ENCODE data around the gene PRDM16.
"Not testable (repeated sequence)": the region's sequence is repeated elsewhere in the genome, so short reads cannot be mapped to it uniquely, and the experiment has no call there.

The PRDM16 gene

DNA sequence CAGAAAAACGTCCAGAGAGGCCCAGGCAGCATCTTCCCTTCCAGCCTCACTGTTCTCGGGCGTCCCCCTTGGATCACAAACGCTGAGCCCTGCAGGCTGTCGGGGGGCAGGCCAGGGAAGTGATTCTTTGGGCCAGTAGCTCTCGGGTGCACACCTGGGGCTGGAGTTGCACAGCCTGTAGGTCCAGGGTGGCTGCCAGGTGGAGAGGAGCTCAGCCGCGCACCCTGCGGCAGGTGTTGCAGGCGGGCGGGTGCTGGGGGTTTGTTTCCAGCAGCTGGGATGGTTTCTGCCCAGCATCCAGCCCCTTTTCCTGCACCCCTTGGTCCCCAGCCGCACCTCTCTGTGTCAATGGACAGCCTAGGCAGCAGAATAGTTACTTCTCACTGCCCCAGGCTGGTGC is 15.7 kb downstream of the PRDM16 start:
- DNase-seq, result no peak

DNA sequence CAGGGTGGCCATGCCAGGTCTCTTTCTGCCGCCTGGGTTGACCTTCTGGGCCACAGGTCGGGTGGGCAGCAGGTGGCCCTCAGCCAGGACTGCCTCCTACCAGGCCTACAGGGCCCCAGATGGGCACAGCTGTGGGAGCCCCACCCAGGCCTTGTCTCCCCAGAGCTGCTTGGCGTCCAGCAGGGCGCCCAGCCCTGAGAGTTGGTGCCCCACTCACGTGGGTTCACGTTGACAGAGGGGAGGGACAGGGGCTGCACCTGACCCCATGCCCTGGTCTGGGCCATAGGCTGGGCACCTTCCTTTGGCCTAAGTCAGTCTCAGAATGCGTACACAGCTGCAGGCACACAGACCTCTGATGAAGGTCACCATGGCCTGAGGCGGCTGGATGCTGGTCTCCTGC is 16.7 kb downstream of the PRDM16 start:
- no peak for DNase-seq

- no peak for DNase-seq
These were observed 17.4 kb downstream of the PRDM16 start for GRCh38 chr1:3086272-3086974.

GRCh38 chr1:3087049-3087448 is 18.0 kb downstream of the PRDM16 start:
- DNase-seq, result no peak

DNA sequence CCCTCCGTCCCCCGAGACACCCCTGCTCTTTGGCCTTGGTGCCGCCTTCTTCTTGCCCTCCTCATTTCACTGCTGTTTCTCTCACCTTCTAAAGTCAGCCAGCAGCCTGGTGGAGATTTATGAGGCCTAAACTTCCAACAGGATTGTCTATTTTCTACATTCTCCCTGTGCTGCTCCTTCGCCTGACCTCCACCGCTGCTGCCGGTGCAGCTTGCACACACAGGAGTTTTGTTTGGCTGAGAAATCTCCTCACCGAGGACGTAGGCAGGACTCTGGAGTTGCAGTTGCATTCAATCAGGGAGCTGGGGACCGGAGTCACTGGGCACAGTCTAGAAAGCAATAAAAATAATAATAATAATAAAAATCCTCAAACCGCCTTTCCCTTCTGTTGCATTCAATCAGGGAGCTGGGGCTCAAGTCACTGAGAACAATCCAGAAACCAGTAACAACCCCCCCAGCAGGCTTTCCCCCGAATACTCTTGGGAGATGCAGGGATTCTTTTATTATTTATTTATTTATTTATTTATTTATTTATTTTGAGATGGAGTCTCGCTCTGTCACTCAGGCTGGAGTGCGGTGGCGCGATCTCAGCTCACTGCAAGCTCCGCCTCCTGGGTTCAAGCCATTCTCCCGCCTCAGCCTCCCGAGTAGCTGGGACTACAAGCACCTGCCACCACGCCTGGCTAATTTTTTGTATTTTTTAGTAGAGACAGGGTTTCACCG is 19.1 kb downstream of the PRDM16 start:
- DNase-seq, result not testable (repeated sequence)

DNA sequence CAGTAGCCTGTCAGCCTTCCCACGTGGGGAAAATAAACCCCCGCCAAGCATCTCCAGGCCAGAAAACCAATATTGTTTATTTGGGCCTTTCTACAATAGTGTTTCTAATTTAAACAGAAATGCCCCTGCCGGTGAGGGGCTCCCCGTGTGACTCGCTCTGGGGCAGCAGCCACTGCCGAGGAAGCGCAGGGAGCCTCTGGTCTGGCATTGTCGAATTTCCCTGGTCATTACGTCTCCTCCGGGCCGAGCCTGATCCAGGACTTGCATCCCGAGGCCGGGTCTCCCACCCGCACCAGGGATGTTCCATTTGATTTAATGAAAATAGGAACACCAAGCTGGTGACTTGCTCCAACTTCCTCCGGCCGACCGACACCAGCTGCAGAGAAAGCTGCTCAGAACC is 20.5 kb downstream of the PRDM16 start:
- DNase-seq, result no peak

- DNase-seq, result no peak
These were observed 22.3 kb downstream of the PRDM16 start for GRCh38 chr1:3091334-3091733.

GRCh38 chr1:3092530-3092929 is 23.5 kb downstream of the PRDM16 start:
- no peak for DNase-seq

- DNase-seq, result no peak
These were observed 25.1 kb downstream of the PRDM16 start for GRCh38 chr1:3093898-3094626.

DNA sequence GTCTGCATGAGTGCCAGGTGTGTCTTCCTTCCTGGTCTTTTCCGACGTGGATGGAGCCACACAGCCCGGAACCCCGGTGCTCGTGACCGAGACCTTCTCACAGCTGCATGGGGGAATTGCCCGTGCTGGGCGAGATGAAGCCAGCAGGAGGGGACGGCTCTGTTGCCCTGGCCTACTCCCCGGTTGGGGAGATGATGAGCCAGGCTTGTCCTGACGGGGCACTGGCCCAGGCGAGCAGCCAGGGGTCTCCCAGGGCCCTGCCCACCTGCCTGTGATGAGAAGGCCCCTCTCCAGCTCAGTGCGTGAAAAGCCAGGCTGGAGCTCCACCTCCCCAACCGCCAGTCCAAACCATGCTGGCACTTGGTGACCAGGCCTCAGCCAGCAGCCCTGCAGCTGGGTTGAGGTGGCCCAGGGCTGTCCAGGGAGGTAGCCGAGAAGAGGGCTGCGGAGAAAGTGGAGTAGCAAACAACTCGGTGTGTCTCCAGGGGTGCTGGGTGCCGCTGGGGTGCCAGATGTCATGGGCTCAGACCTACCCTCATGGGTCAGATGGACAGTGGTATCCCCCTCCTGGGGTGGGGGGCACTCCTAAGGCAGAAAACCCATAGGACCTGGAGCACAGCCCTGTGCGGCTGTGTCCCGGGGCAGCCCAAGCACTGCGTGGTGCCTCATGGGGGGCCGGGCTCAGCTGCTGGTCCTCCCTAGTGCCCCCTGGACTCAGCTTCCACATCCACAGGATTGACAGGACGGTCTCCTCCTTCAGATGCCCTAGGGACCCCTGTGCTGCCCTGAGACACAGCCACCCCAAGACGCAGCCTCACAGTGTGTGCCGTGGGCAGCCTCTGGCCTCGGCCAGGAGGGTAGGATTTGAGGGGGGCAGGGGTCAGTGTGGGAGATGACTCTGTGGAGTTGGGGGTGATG is 26.1 kb downstream of the PRDM16 start:
- no peak for DNase-seq

DNA sequence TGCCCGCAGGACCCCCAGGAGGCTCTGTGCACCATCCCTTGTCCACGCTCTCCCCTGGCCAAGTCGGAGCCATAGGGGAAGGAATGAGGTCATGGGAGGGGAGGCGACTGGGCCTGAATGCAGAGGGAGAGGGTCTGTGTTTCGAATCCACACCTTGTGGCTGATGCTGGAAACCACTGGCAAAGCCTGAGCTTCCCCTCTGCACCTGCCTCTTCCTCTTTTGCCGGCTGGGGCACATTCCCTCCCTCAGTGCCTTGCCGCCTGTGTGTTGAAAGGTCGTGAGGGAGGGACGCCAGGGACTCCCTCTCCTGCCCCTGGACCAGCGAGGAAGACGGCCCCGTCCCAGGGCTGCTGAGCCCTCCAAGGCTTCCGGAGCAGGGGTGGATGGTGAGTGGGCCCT is 27.3 kb downstream of the PRDM16 start:
- no peak for DNase-seq

DNA sequence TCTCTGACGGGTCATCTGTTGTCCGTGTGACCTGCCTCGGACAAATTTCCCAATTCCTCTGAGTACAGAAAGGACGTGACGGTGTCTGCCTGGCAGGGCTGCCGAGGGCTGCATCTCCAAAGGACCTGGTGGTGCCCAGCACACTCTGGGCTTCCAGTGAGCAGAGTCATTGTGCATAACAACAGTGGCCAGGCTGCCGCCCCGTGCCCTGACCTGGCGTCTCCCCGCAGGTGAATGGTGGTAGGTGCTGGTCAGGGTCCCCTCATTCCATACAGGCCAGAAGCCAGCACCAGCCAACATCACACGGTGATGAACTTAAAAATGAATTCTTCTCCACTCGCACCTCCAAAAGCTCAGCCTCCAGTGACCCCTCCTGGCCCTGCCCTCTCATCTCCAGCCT is 28.2 kb downstream of the PRDM16 start:
- DNase-seq, result no peak

GRCh38 chr1:3097861-3098260 is 28.9 kb downstream of the PRDM16 start:
- no peak for DNase-seq

- no peak for DNase-seq
These were observed 30.9 kb downstream of the PRDM16 start for GRCh38 chr1:3099861-3100260.

DNA sequence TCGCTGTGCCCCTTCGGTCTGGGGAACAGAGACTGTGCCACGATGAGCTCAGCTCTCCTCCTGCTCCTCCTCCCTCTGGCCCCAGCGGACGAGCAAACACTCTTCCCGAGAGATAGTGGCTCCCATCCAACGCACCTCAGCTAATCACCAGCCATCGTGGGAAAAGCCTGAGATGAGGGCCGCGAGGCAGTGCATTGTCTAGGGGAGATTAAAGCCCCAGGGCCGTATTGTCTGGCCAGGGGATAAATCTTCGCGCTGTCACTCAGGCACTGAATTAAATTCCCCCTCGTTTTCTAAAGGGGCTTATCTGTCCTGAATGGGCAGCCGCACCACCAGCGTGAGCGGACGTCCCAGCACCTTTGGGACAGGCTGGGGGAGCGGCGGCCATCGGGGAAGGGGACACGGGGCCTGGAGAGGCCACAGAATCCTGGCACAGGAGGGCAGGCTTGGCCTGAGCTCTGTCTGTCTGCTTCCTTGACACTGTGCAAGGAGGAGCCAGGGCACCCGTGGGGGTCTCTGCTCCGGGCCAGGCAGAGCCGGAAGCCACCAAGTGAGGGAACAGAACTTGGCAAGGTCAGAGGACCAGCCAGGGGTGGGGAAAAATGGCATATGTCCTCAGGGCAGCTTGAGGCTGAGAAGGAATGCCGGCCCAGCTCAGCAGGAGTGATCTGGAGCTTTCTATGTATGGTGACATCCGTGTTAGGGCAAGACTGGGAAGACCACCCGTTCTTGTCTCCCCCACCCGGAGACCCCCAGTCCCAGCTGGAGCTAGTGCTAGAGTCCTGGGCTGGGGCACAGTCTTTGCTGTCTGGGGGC is 32.3 kb downstream of the PRDM16 start:
- DNase-seq, result no peak

DNA sequence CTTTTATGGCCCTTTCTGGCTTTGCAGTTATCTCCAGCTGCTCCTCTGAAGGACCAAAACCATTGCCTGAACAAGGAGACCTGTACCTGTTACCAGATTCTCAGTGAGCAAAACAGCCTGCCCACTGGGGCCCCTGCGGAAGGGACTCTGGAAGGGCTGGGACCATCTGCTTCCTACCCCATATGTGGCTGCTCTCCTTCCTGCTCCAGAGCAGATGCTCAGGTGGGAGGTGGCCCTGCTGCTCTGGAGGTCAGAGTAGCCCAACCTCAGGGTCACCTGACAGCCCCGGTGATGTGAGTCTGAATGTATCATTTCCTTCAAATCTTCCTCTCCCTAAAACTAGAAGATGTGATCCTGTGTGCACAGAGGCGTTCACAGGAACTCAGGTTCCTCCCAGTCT is 33.6 kb downstream of the PRDM16 start:
- no peak for DNase-seq

DNA sequence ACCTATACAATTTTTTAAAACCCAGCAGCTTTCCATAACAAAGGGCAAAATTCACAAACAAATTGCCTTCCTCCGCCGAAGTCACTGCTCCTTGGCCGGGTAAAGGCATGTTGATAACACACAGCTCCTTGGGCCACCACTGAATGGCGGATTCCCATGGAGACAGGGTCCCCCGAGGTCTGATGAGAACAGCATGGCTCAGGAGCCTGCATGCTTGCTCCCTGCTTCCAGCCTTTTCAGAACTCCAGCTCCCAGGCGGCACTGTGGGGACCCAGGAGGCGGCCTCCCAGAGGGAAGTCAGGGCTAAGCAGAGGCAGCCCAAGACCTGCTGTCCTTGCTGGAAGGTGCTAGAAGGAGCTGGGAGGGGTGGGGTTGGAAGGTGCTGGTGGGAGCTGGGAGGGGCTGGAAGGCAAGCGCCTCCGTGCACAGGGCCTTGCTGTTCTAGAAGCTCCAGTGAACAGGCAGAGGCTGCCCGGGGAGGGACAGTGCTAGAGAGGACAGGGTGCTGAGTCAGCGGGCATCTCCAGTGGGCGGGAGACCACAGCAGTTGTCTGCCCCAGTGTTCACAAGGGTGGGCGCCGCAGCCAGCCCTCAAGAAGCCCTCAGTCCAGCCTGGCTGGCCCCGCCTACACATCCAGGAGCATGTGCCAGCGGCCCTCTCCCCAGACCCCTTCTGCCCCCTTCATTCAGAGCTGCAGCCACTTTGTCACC is 35.1 kb downstream of the PRDM16 start:
- no peak for DNase-seq

DNA sequence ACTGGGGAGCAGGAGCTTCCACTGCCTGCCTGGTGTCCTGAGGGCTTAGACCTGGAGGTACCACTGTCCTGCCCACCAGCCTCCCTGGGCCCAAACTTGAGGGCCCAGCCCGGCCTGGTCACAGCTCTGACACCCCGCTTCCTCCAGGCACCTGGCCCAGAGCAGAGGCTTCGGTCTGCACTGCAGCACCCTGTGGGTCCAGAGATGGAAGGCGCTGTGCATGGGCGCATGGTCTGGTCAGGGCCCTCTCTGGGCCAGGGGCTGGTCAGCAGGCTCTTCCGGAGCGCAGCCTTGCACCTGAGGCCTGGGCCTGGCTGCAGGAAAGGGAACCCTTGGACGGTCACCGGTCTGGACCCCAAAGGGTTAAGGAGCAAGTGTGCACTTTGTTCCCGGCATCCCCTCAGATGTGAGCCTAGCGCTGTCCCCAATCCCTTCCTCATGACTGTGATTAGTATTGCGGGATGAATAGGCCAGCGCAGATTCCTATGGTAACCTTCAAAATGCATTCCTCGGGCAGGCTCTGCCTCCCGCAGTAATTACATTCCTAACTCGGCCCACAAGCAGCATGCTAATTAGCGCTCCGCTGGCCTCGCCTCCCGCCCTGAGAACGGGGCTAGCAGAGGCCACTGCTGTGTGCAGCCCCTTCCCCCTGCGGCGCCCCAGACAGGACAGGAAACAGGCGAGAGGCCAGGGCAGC is 36.3 kb downstream of the PRDM16 start:
- DNase-seq, result no peak

DNA sequence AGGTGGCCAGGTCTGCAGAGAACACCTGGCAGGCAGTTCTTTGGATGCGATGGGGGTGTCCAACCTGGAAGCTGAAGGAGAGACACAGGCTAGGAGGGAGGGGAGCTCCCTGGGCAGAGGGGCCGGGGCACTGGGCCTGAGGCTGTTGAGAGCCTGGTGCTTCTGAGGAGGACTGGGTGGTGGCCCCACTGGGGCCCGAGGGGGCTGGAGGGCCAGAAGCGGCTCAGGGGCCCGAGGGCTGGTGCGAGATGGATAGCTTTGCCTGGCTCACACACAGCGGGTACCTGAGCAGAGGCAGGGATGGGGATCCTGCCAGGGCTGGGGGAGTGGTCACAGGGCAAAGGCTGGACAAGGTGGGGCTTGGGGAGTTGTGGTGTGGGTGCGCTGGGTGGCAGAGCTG is 37.2 kb downstream of the PRDM16 start:
- DNase-seq, result no peak

DNA sequence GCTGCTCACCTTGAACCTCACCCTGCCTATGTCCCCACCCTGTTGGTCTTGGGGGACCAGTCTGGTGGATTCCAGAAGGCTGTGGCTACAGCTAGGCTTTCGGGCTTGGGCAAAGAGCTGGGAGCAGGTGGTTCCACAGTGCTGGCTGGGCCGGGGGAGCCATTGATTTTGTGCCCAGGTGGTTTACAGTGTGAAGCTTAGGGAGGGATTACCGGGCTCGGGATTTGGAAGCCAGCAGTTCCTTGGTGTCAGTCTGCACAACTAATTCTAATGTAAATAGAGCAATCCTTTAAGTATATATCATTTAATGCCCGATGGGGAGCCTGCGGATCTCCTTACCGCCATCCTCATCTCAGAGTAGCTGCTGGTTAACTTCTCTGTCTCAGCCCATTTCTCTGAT is 38.2 kb downstream of the PRDM16 start:
- no peak for DNase-seq

DNA sequence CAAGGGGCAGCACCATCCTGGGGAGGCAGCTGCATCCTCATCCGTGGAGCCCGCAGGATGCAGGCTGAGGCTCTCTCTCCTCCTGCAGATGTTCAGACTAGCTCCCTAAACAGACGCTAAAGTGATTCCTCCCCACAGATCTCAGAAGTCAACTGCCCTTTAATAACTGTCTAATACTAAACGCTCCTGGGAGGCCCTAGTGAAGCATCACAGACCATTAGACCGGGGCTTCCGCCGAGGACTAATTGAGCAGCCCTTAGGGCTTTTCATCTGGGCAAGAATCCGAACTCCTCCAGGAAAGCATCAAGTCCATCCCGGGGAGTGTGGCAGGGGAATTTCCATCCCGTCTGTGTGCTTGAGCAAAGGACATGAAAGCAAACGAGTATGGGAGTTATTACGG is 40.4 kb downstream of the PRDM16 start:
- no peak for DNase-seq

Measured in activated CD8-positive, alpha-beta memory T cell treated with anti-CD3 and anti-CD28 coated beads for 24 hours (primary cell).